AG09309 (cell line): ENCODE results near the gene PPIE.
"Not testable (repeated sequence)": the region's sequence is repeated elsewhere in the genome, so short reads cannot be mapped to it uniquely, and the experiment has no call there.

ENCODE experiments used
- DNase-seq: peaks from one replicate; pipeline ENCODE4 v3.0.0-alpha.2; 2010; ENCODE audit warnings: low read depth
- H3K4me3 ChIP-seq: 2 replicates; pipeline ENCODE4 v1.5.1; 2011; ENCODE audit warnings: mild to moderate bottlenecking, low read depth, low read length, moderate library complexity; ENCODE audit not compliant: control insufficient read depth
- CTCF ChIP-seq: IDR thresholded peaks from 2 replicates; pipeline ENCODE4 v1.5.1; 2011; ENCODE audit warnings: mild to moderate bottlenecking, low read depth, low read length, inconsistent platforms; ENCODE audit not compliant: insufficient read depth, control insufficient read depth; ENCODE audit errors: missing control alignments

The PPIE gene

GRCh38 chr1:39776400-39776713 lies 37.7 kb downstream of the PPIE start:
- no peak for TF ChIP-seq CTCF
- no peak overlapping the region for H3K4me3 ChIP-seq
- no peak for DNase-seq

GRCh38 chr1:39776886-39777285 lies 38.2 kb downstream of the PPIE start:
- H3K4me3 ChIP-seq: no peak overlapping the region
- no peak for TF ChIP-seq CTCF
- DNase-seq: no peak

- no peak for DNase-seq
- no peak overlapping the region for H3K4me3 ChIP-seq
- TF ChIP-seq CTCF: no peak
Measured at GRCh38 chr1:39777306-39777705, 38.6 kb downstream of the PPIE start.

- DNase-seq, H3K4me3 ChIP-seq: not testable (repeated sequence)
Measured at GRCh38 chr1:39777896-39778295, 39.2 kb downstream of the PPIE start.

- not testable (repeated sequence) for H3K4me3 ChIP-seq, DNase-seq
Measured at GRCh38 chr1:39778463-39779099, 39.9 kb downstream of the PPIE start.

- no peak for DNase-seq
- TF ChIP-seq CTCF: no peak
- H3K4me3 ChIP-seq: no peak overlapping the region
Measured at GRCh38 chr1:39779137-39779536, 40.5 kb downstream of the PPIE start.

- no peak overlapping the region for H3K4me3 ChIP-seq
- no peak for DNase-seq
- no peak for TF ChIP-seq CTCF
Measured at GRCh38 chr1:39779821-39780220, 41.1 kb downstream of the PPIE start.

- no peak for TF ChIP-seq CTCF
- DNase-seq: no peak
- H3K4me3 ChIP-seq: no peak overlapping the region
Measured at GRCh38 chr1:39781349-39781715, 42.6 kb downstream of the PPIE start.
